ENCODE measurements around the gene CDC42SE2.

GRCh38 chr5:131318455-131318854 is 54.6 kb downstream of the CDC42SE2 start:
- TF ChIP-seq CTCF (IDR thresholded peaks at IDR 0.05) (no peak), POLR2A (IDR thresholded peaks at IDR 0.05) (no peak), POLR2AphosphoS5 (IDR thresholded peaks at IDR 0.05) (no peak)
